ENCODE results near the gene KLHL35. TPM values are rescaled to one million over a fixed set of nuclear protein-coding genes. Genes with fewer than 3 reads are reported as not detected.

The KLHL35 gene
- total RNA-seq, 2 donors from 2014 or later: 6.8 to 7.9 TPM

GRCh38 chr11:75472081-75472732, 39.2 kb upstream of the KLHL35 start:
- TF ChIP-seq, protein P1, sequence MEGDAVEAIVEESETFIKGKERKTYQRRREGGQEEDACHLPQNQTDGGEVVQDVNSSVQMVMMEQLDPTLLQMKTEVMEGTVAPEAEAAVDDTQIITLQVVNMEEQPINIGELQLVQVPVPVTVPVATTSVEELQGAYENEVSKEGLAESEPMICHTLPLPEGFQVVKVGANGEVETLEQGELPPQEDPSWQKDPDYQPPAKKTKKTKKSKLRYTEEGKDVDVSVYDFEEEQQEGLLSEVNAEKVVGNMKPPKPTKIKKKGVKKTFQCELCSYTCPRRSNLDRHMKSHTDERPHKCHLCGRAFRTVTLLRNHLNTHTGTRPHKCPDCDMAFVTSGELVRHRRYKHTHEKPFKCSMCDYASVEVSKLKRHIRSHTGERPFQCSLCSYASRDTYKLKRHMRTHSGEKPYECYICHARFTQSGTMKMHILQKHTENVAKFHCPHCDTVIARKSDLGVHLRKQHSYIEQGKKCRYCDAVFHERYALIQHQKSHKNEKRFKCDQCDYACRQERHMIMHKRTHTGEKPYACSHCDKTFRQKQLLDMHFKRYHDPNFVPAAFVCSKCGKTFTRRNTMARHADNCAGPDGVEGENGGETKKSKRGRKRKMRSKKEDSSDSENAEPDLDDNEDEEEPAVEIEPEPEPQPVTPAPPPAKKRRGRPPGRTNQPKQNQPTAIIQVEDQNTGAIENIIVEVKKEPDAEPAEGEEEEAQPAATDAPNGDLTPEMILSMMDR (IDR thresholded peaks at IDR 0.05): no peak
- Histone ChIP-seq H3K27me3 (replicated peaks; ENCODE audit: insufficient read depth) (no peaks in the 10 kb centered on the region), H3K9me3 (no peaks in the 10 kb centered on the region), H3K36me3 (no peaks in the 10 kb centered on the region), H3K27ac (no peak overlapping the region), H3K4me1 (ENCODE audit: control insufficient read depth in 1 of 2, low read depth in 2 of 2) (peaks cover 0 to 8% of the 10 kb centered on the region in 2 donors), H3K4me3 (no peak overlapping the region)
- ATAC-seq (ENCODE audit: insufficient number of reproducible peaks, low FRiP score, low read depth) (no peak), DNase-seq (ENCODE audit: low spot score) (no peak)

DNA sequence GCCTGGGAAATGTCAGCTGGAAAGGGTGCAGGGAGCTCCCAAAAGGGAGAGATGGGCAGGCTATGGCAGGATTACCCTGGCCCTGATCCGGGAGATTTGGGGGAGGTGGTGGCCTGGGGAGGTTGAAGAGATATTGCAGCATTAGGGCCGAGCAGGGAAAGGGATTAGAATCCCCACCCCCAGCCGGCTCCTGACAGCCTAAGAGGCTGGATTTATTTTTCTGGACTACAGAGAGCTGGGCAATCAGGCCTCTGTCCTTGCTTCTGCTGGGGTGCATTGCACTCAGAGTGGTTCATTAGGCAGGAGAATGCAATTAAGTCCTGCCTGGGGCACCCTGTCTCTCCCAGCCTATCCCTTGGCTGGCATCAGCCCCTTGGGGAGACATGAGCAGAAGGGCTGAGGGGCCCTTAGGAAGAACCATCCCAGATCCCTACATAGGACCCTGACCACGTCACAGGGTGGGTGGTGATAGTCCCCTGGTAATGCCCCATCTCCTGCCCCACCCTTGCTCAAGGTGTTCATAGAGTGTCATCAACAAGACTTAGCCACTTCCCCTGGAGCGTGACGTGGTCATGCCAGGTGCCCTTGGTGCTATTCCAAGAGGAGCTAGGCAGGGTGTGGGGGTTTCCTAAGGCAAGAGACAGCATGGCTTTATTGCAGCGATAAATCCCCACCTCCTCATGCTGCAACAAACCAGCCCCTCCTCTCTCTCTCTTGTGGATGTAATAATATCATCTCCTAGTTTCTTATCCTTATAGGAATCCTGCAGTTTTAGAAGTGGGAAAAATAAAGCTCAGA, 38.4 kb upstream of the KLHL35 start:
- ATAC-seq (ENCODE audit: insufficient number of reproducible peaks, low FRiP score, low read depth): no peak
- no peak for DNase-seq (ENCODE audit: low spot score)
- Histone ChIP-seq H3K4me1 (ENCODE audit: control insufficient read depth in 1 of 2, low read depth in 2 of 2) (peaks cover 0 to 8% of the 10 kb centered on the region in 2 donors), H3K36me3 (no peaks in the 10 kb centered on the region), H3K9me3 (no peaks in the 10 kb centered on the region), H3K27me3 (replicated peaks; ENCODE audit: insufficient read depth) (no peaks in the 10 kb centered on the region), H3K4me3 (no peak overlapping the region), H3K27ac (no peak overlapping the region)
- TF ChIP-seq, protein P1 (IDR thresholded peaks at IDR 0.05): no peak

GRCh38 chr11:75470476-75471080, 37.6 kb upstream of the KLHL35 start:
- H3K27ac ChIP-seq: no peak overlapping the region
- no peaks in the 10 kb centered on the region for H3K36me3 ChIP-seq
- no peaks in the 10 kb centered on the region for H3K27me3 ChIP-seq (replicated peaks; ENCODE audit: insufficient read depth)
- TF ChIP-seq, protein P1 (IDR thresholded peaks at IDR 0.05): no peak
- ATAC-seq (ENCODE audit: insufficient number of reproducible peaks, low FRiP score, low read depth): no peak
- peaks cover 0 to 1% of the 10 kb centered on the region in 2 donors for H3K4me1 ChIP-seq (ENCODE audit: control insufficient read depth in 1 of 2, low read depth in 2 of 2)
- no peaks in the 10 kb centered on the region for H3K9me3 ChIP-seq
- no peak for DNase-seq (ENCODE audit: low spot score)
- H3K4me3 ChIP-seq: no peak overlapping the region

DNA sequence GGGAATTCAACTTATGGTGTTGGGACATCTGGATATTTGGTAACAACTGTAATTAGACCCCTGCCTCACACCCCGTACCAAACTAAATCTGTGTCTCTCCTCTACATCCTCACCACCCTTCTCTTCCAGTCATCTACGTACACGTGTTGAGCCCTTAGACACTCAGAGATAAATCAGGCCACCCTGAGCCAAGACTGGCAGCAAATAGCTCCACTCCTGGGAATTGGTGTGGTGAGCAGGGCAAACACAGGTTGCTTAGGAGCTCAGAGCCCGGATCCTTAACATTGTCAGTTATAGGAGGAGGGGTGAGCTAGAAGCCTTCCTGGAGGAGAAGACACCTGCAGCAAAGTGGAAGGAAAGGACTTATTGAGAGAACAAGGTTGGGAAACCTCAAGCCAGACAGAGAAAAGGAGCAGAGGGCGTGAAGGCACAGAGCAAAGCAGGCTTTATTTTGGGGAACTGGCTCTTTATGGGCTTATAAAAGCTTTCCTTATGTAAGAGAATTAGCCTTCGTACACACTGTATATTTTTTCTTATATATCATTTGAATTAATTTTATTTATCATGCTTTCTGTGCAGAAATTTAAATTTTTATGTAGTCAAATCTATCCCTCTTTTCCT, 36.9 kb upstream of the KLHL35 start:
- DNase-seq (ENCODE audit: low spot score) (no peak), ATAC-seq (ENCODE audit: insufficient number of reproducible peaks, low FRiP score, low read depth) (no peak)
- Histone ChIP-seq H3K27ac (no peak overlapping the region), H3K9me3 (no peaks in the 10 kb centered on the region), H3K27me3 (replicated peaks; ENCODE audit: insufficient read depth) (no peaks in the 10 kb centered on the region), H3K4me3 (no peak overlapping the region), H3K36me3 (no peaks in the 10 kb centered on the region), H3K4me1 (ENCODE audit: control insufficient read depth in 1 of 2, low read depth in 2 of 2) (no peaks in the 10 kb centered on the region)
- TF ChIP-seq, protein P1 (IDR thresholded peaks at IDR 0.05): no peak

All from thoracic aorta (tissue), 2 donors.